ENCODE measurements around the gene JUP. TPM values are rescaled to one million over a fixed set of nuclear protein-coding genes. Genes with fewer than 3 reads are reported as not detected.

The JUP gene
- total and polyA plus RNA-seq, 10 of the 15 experiments (the other 5 are each of a cell fraction or from before 2014, with no cell fraction given) = 1.5 to 36.3 (median 11.6) TPM

GRCh38 chr17:41785091-41785858, 1.2 kb downstream of the JUP start:
- Histone ChIP-seq H4K20me1 (ENCODE audit: control insufficient read depth, insufficient read depth) (no peaks in the 10 kb centered on the region), H3K27ac (ENCODE audit: control insufficient read depth, insufficient read depth) (no peak overlapping the region), H3K9me3 (replicated peaks; ENCODE audit: control insufficient read depth, insufficient read depth, low read length) (no peaks in the 10 kb centered on the region; the same call in 2 of the 3 replicates), H3K27me3 (replicated peaks in 1 of 2; ENCODE audit: control insufficient read depth in 2 of 2, insufficient read depth in 2 of 2, low read length in 1 of 2) (peaks cover 0 to 6% of the 10 kb centered on the region in 2 experiments; a peak in 1 of 4 replicates), H3K36me3 (ENCODE audit: control insufficient read depth in 2 of 2, insufficient read depth in 2 of 2, low read length in 1 of 2) (no peaks in the 10 kb centered on the region), H3K4me1 (ENCODE audit: control insufficient read depth, insufficient read depth, low read length) (peaks cover 13% of the 10 kb centered on the region), H3K4me2 (ENCODE audit: control insufficient read depth, insufficient read depth) (peak overlapping the region; percentile 71), H3K9ac (ENCODE audit: control insufficient read depth, insufficient read depth, low read length) (no peak overlapping the region), H3K4me3 (peak overlapping the region; percentile 67; the same call in 1 of the 2 replicates), H2AFZ (ENCODE audit: control insufficient read depth, low read depth, low read length) (peak overlapping the region; percentile 39), H3K79me2 (ENCODE audit: control insufficient read depth, insufficient read depth, low read length) (no peaks in the 10 kb centered on the region)
- FAIRE-seq = no peak
- no TSS peak for BruUV-seq (replicated peaks)
- ATAC-seq = no peak
- TF ChIP-seq KLF5 (IDR thresholded peaks at IDR 0.05; ENCODE audit: partially characterized antibody) = no peak
- peak; percentile 14; the same call in 1 of the 2 replicates for TF ChIP-seq ZNF384 (IDR thresholded peaks at IDR 0.05; ENCODE audit: borderline replicate concordance, low read depth, low read length)
- ChIA-PET SMC1A (ENCODE audit: uncharacterized antibody, unreplicated experiment) (interaction anchor here (1.3 to 2.0 kb wide), 2 partner anchors 14 to 76 kb away, joined by 3 to 8 read pairs; no protein-coding TSS in a partner anchor), RAD21 (ENCODE audit: unreplicated experiment) (interaction anchor here (0.6 to 1.6 kb wide), 3 partner anchors 15 to 756 kb away, joined by 3 to 6 read pairs (median 3); partner anchors contain the start of gene ODAD4), CTCF (interaction anchor here (0.6 to 2.0 kb wide), 6 partner anchors 12 to 1613 kb away, joined by 3 to 15 read pairs (median 4); no protein-coding TSS in a partner anchor), POLR2A (interaction anchor here (0.6 to 1.5 kb wide), 4 partner anchors 11 to 70 kb away, joined by 3 to 8 read pairs (median 5); no protein-coding TSS in a partner anchor)
- 5% methylated on average over 12 of the region's 13 CpGs for WGBS (ENCODE audit: insufficient coverage, insufficient replicate concordance, low lambda C conversion rate, missing lambda C conversion rate)
- no peak for DNase-seq (ENCODE audit: low read depth, low spot score)
- intact Hi-C loops (cut with micrococcal nuclease; ENCODE audit: unreplicated experiment) (no loop called here), in situ Hi-C loops (cut with MboI) (no loop called here)

- Histone ChIP-seq H3K27ac (ENCODE audit: control insufficient read depth, insufficient read depth) (no peak overlapping the region), H3K27me3 (replicated peaks in 1 of 2; ENCODE audit: control insufficient read depth in 2 of 2, insufficient read depth in 2 of 2, low read length in 1 of 2) (peaks cover 0 to 6% of the 10 kb centered on the region in 2 experiments; a peak in 2 of 4 replicates), H3K4me1 (ENCODE audit: control insufficient read depth, insufficient read depth, low read length) (peaks cover 13% of the 10 kb centered on the region), H4K20me1 (ENCODE audit: control insufficient read depth, insufficient read depth) (no peaks in the 10 kb centered on the region), H3K9me3 (replicated peaks; ENCODE audit: control insufficient read depth, insufficient read depth, low read length) (no peaks in the 10 kb centered on the region; the same call in 2 of the 3 replicates), H3K79me2 (ENCODE audit: control insufficient read depth, insufficient read depth, low read length) (no peaks in the 10 kb centered on the region), H3K36me3 (ENCODE audit: control insufficient read depth in 2 of 2, insufficient read depth in 2 of 2, low read length in 1 of 2) (no peaks in the 10 kb centered on the region), H3K4me3 (no peak overlapping the region), H2AFZ (ENCODE audit: control insufficient read depth, low read depth, low read length) (no peak overlapping the region), H3K4me2 (ENCODE audit: control insufficient read depth, insufficient read depth) (no peak overlapping the region; the same call in 1 of the 2 replicates), H3K9ac (ENCODE audit: control insufficient read depth, insufficient read depth, low read length) (no peak overlapping the region)
- CTCF ChIA-PET = interaction anchor here (0.6 kb wide), 2 partner anchors 13 to 619 kb away, joined by 3 to 4 read pairs; no protein-coding TSS in a partner anchor
- DNase-seq (ENCODE audit: low read depth, low spot score) = no peak
- RAD21 ChIA-PET (ENCODE audit: unreplicated experiment) = interaction anchor here (0.6 kb wide), 1 partner anchor 80 kb away, joined by 3 read pairs; no protein-coding TSS in a partner anchor
- in situ Hi-C loops (cut with MboI) (no loop called here), intact Hi-C loops (cut with micrococcal nuclease; ENCODE audit: unreplicated experiment) (no loop called here)
- no peak for FAIRE-seq
- SMC1A ChIA-PET (ENCODE audit: uncharacterized antibody, unreplicated experiment) = no interaction called here
- 30% methylated on average over 6 of the region's 6 CpGs for WGBS (ENCODE audit: insufficient coverage, insufficient replicate concordance, low lambda C conversion rate, missing lambda C conversion rate)
- BruUV-seq (replicated peaks) = no TSS peak
- POLR2A ChIA-PET = interaction anchor here (0.6 kb wide), 1 partner anchor 71 kb away, joined by 4 read pairs; no protein-coding TSS in a partner anchor
- peak; percentile 14; the same call in 2 of the 3 replicates for ATAC-seq
- TF ChIP-seq MTA2 (IDR thresholded peaks at IDR 0.05; ENCODE audit: low read depth) (peak; percentile 34; the same call in 1 of the 2 replicates), JUND (IDR thresholded peaks at IDR 0.05; ENCODE audit: low read depth, low read length) (0 out of 2 replicates have a peak, but pooled peaks have one; percentile 18), EGR1 (IDR thresholded peaks at IDR 0.05; ENCODE audit: borderline replicate concordance in 1 of 2, low read depth in 2 of 2, low read length in 2 of 2) (peak in 1 of 2 experiments; percentile 89; a peak in 2 of 3 replicates), ZBTB11 (CRISPR knock-in tag; IDR thresholded peaks at IDR 0.05) (no peak)
Measured at GRCh38 chr17:41784207-41784744, 2.2 kb downstream of the JUP start.

All from GM12878 (cell line).